Psoas muscle (tissue), 8 donors: ENCODE measurements around the gene MTUS2. TPM values are rescaled to one million over a fixed set of nuclear protein-coding genes. Genes with fewer than 3 reads are reported as not detected.

ENCODE experiments used
- ATAC-seq, 4 donors: fragments of 200-7000 bp; cut with Tn5 transposase; one replicate each; pipeline ENCODE4 v1.9.1; 2020; ENCODE audit warnings: moderate library complexity in 3 of 4, mild to moderate bottlenecking in 2 of 4
- DNase-seq, 2 donors: peaks; one replicate each; pipeline ENCODE4 v3.0.0-alpha.2; 2020
- H3K27ac ChIP-seq: fragments of 200-600 bp; one replicate; pipeline ENCODE4 v1.8.0; 2022
- H3K27me3 ChIP-seq, 3 donors: fragments of 200-600 bp in 1 of 3; one replicate each; pipeline versions ENCODE4 v1.6.1 to v1.8.0; 2013 to 2022; ENCODE audit warnings: low read length in 2 of 3, mild to moderate bottlenecking in 2 of 3, moderate library complexity in 1 of 3; ENCODE audit not compliant: insufficient read depth in 3 of 3
- H3K36me3 ChIP-seq, 2 donors: fragments of 200-600 bp in 1 of 2; one replicate each; pipeline versions ENCODE4 v1.6.1 to v1.8.0; 2013 to 2022; ENCODE audit warnings: low read depth in 1 of 2, mild to moderate bottlenecking in 1 of 2, moderate library complexity in 1 of 2; ENCODE audit not compliant: insufficient read depth in 1 of 2
- H3K4me1 ChIP-seq: fragments of 200-600 bp; one replicate; pipeline ENCODE4 v1.8.0; 2022
- H3K4me3 ChIP-seq: fragments of 200-600 bp; one replicate; pipeline ENCODE4 v1.8.0; 2022; ENCODE audit warnings: mild to moderate bottlenecking
- H3K9me3 ChIP-seq: fragments of 200-600 bp; one replicate; pipeline ENCODE4 v1.8.0; 2022
- WGBS, 3 donors: extraction: QIAGEN DNeasy Blood & Tissue Kit; methylation state at CpG; one replicate each; pipeline versions ENCODE4 v1.1.6 to v1.1.7; 2013; 5-methylcytosine and 5-hydroxymethylcytosine counted together
- intact Hi-C, 2 donors: fragments of 100-400 bp; cut with DNase I; formaldehyde crosslinking; loops; one replicate each; pipeline versions ENCODE4 v1.11.0 to v1.14.2; 2022
- polyA plus RNA-seq, 3 donors: library from polyadenylated mRNA; stranded (reverse); fragments of 200-250 nt; gene quantifications; one replicate each; pipeline ENCODE4 v1.2.3, GENCODE V29; 2013
- total RNA-seq, 4 donors: library from RNA; stranded (reverse); fragmentation: NEBNext Ultra II Directional in 2 of 4; extraction: Animal tissue kit (Norgen Biotek cat#: 25700) in 2 of 4; gene quantifications; one replicate each; pipeline versions ENCODE4 v1.2.1 to v1.2.4, GENCODE V29; 2021 to 2023
- TF ChIP-seq, protein P1 (sequence below): fragments of 200-600 bp; IDR thresholded peaks from one replicate; pipeline ENCODE4 v1.8.0; 2022; ENCODE audit warnings: antibody characterized with exemption
- donor health status: healthy with polysubstance abuse.
- donor health status: DM: no; HTN: no; CAD: no; lungs with moderate emphysema.
- donor health status: Bipolar disorder and iron deficiency.
- donor health status: healthy.
- donor health status: DM: yes; HTN: yes; CAD: no.
- donor health status: DM: no; HTN: no; CAD: no.
- donor health status: DM: no; HTN: no; CAD: no.
- donor health status: DM: yes; HTN: yes; CAD: no.

Gene MTUS2
- total and polyA plus RNA-seq, 7 donors, result 0.03 to 0.79 (median 0.14) TPM; not detected in 2

- no peaks in the 10 kb centered on the region for H3K9me3 ChIP-seq
- H3K36me3 ChIP-seq, result no peaks in the 10 kb centered on the region
- intact Hi-C loops, result no loop called here
- H3K27ac ChIP-seq, result no peak overlapping the region
- peaks cover 0 to 4% (median 0%) of the 10 kb centered on the region in 3 donors for H3K27me3 ChIP-seq
- no peaks in the 10 kb centered on the region for H3K4me1 ChIP-seq
- no peak overlapping the region for H3K4me3 ChIP-seq
- no peak for ATAC-seq
- TF ChIP-seq, protein P1, sequence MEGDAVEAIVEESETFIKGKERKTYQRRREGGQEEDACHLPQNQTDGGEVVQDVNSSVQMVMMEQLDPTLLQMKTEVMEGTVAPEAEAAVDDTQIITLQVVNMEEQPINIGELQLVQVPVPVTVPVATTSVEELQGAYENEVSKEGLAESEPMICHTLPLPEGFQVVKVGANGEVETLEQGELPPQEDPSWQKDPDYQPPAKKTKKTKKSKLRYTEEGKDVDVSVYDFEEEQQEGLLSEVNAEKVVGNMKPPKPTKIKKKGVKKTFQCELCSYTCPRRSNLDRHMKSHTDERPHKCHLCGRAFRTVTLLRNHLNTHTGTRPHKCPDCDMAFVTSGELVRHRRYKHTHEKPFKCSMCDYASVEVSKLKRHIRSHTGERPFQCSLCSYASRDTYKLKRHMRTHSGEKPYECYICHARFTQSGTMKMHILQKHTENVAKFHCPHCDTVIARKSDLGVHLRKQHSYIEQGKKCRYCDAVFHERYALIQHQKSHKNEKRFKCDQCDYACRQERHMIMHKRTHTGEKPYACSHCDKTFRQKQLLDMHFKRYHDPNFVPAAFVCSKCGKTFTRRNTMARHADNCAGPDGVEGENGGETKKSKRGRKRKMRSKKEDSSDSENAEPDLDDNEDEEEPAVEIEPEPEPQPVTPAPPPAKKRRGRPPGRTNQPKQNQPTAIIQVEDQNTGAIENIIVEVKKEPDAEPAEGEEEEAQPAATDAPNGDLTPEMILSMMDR, result no peak
- no peak for DNase-seq
- 46 to 67% (median 50%) methylated on average over 2 of the region's 2 CpGs for WGBS, 3 donors
Measured at GRCh38 chr13:28850226-28850625, 30.1 kb downstream of the MTUS2 start.

DNA sequence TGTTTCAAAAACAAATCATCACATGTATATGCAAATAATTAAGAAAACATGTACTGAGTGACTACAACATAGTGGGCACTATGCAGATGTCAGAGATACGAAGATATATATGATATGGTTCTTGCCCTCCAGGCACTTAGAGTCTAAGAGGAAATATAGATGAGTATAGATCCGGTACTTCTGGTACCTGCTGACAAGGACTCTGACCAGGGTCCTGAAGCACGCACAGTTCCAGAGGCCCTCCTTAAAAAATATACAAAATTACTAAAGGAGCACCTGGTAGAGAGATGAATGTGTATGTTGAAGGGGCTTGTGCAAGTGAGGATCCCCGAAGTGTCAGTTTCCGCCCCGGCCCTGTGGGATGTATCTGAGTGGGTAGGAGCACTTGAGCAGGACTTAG lies 31.3 kb downstream of the MTUS2 start:
- peaks cover 0 to 1% (median 0%) of the 10 kb centered on the region in 3 donors for H3K27me3 ChIP-seq
- H3K9me3 ChIP-seq, result no peaks in the 10 kb centered on the region
- no peaks in the 10 kb centered on the region for H3K36me3 ChIP-seq
- intact Hi-C loops, result no loop called here
- no peak overlapping the region for H3K27ac ChIP-seq
- no peaks in the 10 kb centered on the region for H3K4me1 ChIP-seq
- DNase-seq (no peak), ATAC-seq (no peak)
- TF ChIP-seq, protein P1, result no peak
- no peak overlapping the region for H3K4me3 ChIP-seq
- WGBS, 3 donors, result 68 to 75% (median 70%) methylated on average over 6 of the region's 6 CpGs

DNA sequence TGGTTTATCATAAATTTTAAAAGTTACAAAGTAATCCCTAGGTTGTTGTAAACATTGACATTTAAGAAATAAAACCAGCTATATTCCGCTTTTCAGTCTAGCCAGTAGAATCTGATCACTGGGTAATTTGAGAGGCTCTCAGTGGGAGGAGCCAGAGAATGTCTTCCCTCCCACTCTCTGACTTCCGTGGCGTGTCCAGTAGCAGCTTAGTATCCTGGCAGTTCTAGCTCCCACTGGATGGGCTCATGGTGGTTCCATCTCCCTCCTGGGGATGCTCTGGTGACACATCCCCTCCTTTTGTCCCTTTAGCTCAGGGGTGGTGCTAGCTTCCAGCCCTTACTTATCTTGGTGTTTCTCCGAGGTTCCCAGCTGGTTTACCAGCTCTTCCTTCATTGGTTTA lies 34.5 kb downstream of the MTUS2 start:
- H3K4me3 ChIP-seq, result no peak overlapping the region
- no peaks in the 10 kb centered on the region for H3K4me1 ChIP-seq
- no peaks in the 10 kb centered on the region for H3K27me3 ChIP-seq
- H3K36me3 ChIP-seq, result no peaks in the 10 kb centered on the region
- ATAC-seq (no peak), DNase-seq (no peak)
- no peak overlapping the region for H3K27ac ChIP-seq
- no peaks in the 10 kb centered on the region for H3K9me3 ChIP-seq
- WGBS, 3 donors, result 20 to 39% (median 27%) methylated on average over 4 of the region's 4 CpGs
- intact Hi-C loops, result no loop called here
- TF ChIP-seq, protein P1, result no peak

GRCh38 chr13:28856287-28856686 lies 36.1 kb downstream of the MTUS2 start:
- ATAC-seq (no peak), DNase-seq (no peak)
- 68 to 75% (median 71%) methylated on average over 6 of the region's 6 CpGs for WGBS, 3 donors

DNA sequence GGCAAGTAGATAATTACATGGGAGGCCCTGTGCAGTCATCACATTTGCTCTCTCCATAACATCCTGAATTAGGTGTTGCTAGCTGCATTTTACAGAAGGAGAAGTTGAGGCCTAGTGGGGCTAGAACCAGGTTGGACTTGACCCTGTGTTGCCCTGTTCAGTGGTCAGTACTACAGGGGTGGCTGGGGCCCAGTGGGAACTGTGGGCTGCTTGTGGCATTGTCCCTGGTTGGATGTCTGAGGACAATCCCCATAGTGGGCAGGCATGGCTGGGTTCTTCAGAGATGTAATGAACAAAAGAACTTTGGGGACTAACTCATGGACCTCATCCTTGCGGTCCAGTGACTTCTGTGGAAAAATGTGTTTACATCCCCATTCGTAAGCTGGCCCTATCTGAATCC lies 38.9 kb downstream of the MTUS2 start:
- H3K27ac ChIP-seq, result no peak overlapping the region
- H3K27me3 ChIP-seq, result no peaks in the 10 kb centered on the region
- H3K9me3 ChIP-seq, result no peaks in the 10 kb centered on the region
- TF ChIP-seq, protein P1, result no peak
- intact Hi-C loops, result no loop called here
- H3K4me1 ChIP-seq, result no peaks in the 10 kb centered on the region
- DNase-seq (no peak), ATAC-seq (no peak)
- 88 to 96% (median 94%) methylated on average over 2 of the region's 2 CpGs for WGBS, 3 donors
- no peak overlapping the region for H3K4me3 ChIP-seq
- no peaks in the 10 kb centered on the region for H3K36me3 ChIP-seq

More at GRCh38 chr13:28856287-28856686, 36.1 kb downstream of the MTUS2 start:
- intact Hi-C loops, result no loop called here
- Histone ChIP-seq H3K27me3 (no peaks in the 10 kb centered on the region), H3K4me3 (no peak overlapping the region), H3K27ac (no peak overlapping the region), H3K9me3 (no peaks in the 10 kb centered on the region), H3K4me1 (no peaks in the 10 kb centered on the region), H3K36me3 (no peaks in the 10 kb centered on the region)
- TF ChIP-seq, protein P1, result no peak
